SK-N-SH (cell line): ENCODE measurements around the gene THAP8. TPM values are rescaled to one million over a fixed set of nuclear protein-coding genes. Genes with fewer than 3 reads are reported as not detected.

Experiments used
- CTCF ChIA-PET: fragments of 300-600, 350-600 bp; formaldehyde crosslinking; extraction: SDS; loops from one replicate; lab custom pipeline; 2021; lab: Yijun Ruan, JAX
- POLR2A ChIA-PET: fragments of 350-600 bp; sonication (Branson Sonifier 250); formaldehyde crosslinking; extraction: SDS; loops from one replicate; lab custom pipeline; 2020; ENCODE audit warnings: antibody characterized with exemption, inconsistent platforms; lab: Yijun Ruan, JAX
- DNase-seq: peaks from one replicate; pipeline ENCODE4 v3.0.0; 2012
- H2AFZ ChIP-seq: fragments of 200-600 bp; sonication (generic); 2 replicates; pipeline ENCODE4 v1.8.1; 2016; ENCODE audit warnings: antibody characterized with exemption, mild to moderate bottlenecking, low read depth
- H3F3A ChIP-seq: fragments of 200-600 bp; sonication (generic); replicated peaks from 2 replicates; pipeline ENCODE3; 2016; ENCODE audit warnings: antibody characterized with exemption, mild to moderate bottlenecking; ENCODE audit not compliant: insufficient read depth
- H3K27ac ChIP-seq, 2 experiments: fragments of 200-500 bp in 1 of 2; fragments of 200-600 bp in 1 of 2; sonication (Bioruptor generic) in 1 of 2; sonication (generic), shearing (Covaris generic) in 1 of 2; 2 replicates each; pipeline versions ENCODE4 v1.5.1 to v1.6.1; 2014 to 2016; ENCODE audit warnings: low read depth in 2 of 2, inconsistent platforms in 1 of 2, low read length in 1 of 2, mild to moderate bottlenecking in 1 of 2, mixed read lengths in 1 of 2
- H3K27me3 ChIP-seq: fragments of 200-600 bp; sonication (generic), shearing (Covaris generic); 2 replicates; pipeline ENCODE4 v1.6.1; 2016; ENCODE audit warnings: mixed run types; ENCODE audit not compliant: insufficient read depth
- H3K36me3 ChIP-seq, 2 experiments: fragments of 200-500 bp in 1 of 2; fragments of 200-600 bp in 1 of 2; sonication (Bioruptor generic) in 1 of 2; sonication (generic) in 1 of 2; replicated peaks in 1 of 2; 2 replicates each; pipeline versions ENCODE3 to v1.5.1; 2014 to 2016; ENCODE audit warnings: low read length in 1 of 2, mild to moderate bottlenecking in 1 of 2; ENCODE audit not compliant: insufficient read depth in 2 of 2, control insufficient read depth in 1 of 2
- H3K4me1 ChIP-seq, 2 experiments: fragments of 200-500 bp in 1 of 2; fragments of 200-600 bp in 1 of 2; sonication (Bioruptor generic) in 1 of 2; sonication (generic), shearing (Covaris generic) in 1 of 2; 2 replicates each; pipeline versions ENCODE4 v1.5.1 to v1.6.1; 2014 to 2016; ENCODE audit warnings: low read depth in 1 of 2, low read length in 1 of 2, mixed run types in 1 of 2; ENCODE audit not compliant: insufficient read depth in 2 of 2, control insufficient read depth in 1 of 2
- H3K4me2 ChIP-seq: fragments of 200-600 bp; sonication (generic), shearing (Covaris generic); 2 replicates; pipeline ENCODE4 v1.6.1; 2017; ENCODE audit warnings: mixed run types
- H3K4me3 ChIP-seq, 2 experiments: fragments of 200-500 bp in 1 of 2; fragments of 200-600 bp in 1 of 2; sonication (Bioruptor generic) in 1 of 2; sonication (generic), shearing (Covaris generic) in 1 of 2; 2 replicates each; pipeline versions ENCODE4 v1.5.1 to v1.8.1; 2014 to 2016; ENCODE audit warnings: low read depth in 2 of 2, inconsistent platforms in 1 of 2, low read length in 1 of 2, mild to moderate bottlenecking in 1 of 2, mixed read lengths in 1 of 2, moderate library complexity in 1 of 2
- H3K79me2 ChIP-seq: fragments of 200-600 bp; sonication (generic); 2 replicates; pipeline ENCODE4 v1.8.1; 2017; ENCODE audit warnings: mild to moderate bottlenecking; ENCODE audit not compliant: insufficient read depth
- H3K9ac ChIP-seq: fragments of 200-600 bp; sonication (generic); 2 replicates; pipeline ENCODE4 v1.6.1; 2017; ENCODE audit warnings: mixed run types
- H3K9me2 ChIP-seq: fragments of 200-600 bp; sonication (generic); 2 replicates; pipeline ENCODE4 v1.6.1; 2017; ENCODE audit warnings: mixed run types
- H3K9me3 ChIP-seq: fragments of 200-600 bp; sonication (generic); 2 replicates; pipeline ENCODE4 v1.6.1; 2017; ENCODE audit warnings: mixed run types, mild to moderate bottlenecking, moderate library complexity
- H4K20me1 ChIP-seq: fragments of 200-600 bp; sonication (generic); 2 replicates; pipeline ENCODE4 v1.6.1; 2017; ENCODE audit warnings: mild to moderate bottlenecking, mixed run types; ENCODE audit not compliant: insufficient read depth
- CHD2 ChIP-seq: fragments of 150-350 bp; IDR thresholded peaks from 2 replicates; pipeline ENCODE4 v1.6.1; 2018; ENCODE audit warnings: low read length; ENCODE audit not compliant: partially characterized antibody
- CTCF ChIP-seq: fragments of 200-600 bp; sonication (generic); IDR thresholded peaks from 2 replicates; pipeline ENCODE4 v1.6.1; 2017; ENCODE audit warnings: antibody characterized with exemption, mild to moderate bottlenecking, moderate library complexity
- ELF1 ChIP-seq: IDR thresholded peaks from 2 replicates; pipeline ENCODE4 v1.4.0; 2012
- FOSL2 ChIP-seq: IDR thresholded peaks from 2 replicates; pipeline ENCODE4 v1.4.0; 2012; ENCODE audit warnings: low read depth, mild to moderate bottlenecking, moderate library complexity, borderline replicate concordance
- FOXJ3 ChIP-seq: sonication (generic); formaldehyde crosslinking; IDR thresholded peaks from 2 replicates; pipeline ENCODE4 v1.5.1; 2020; ENCODE audit warnings: mild to moderate bottlenecking, missing genetic modification reagents
- FOXM1 ChIP-seq: IDR thresholded peaks from 2 replicates; pipeline ENCODE4 v1.4.0; 2012; ENCODE audit warnings: low read depth, mild to moderate bottlenecking
- GABPA ChIP-seq: IDR thresholded peaks from 2 replicates; pipeline ENCODE4 v1.4.0; 2012; ENCODE audit warnings: low read depth, mild to moderate bottlenecking
- JUND ChIP-seq: IDR thresholded peaks from 2 replicates; pipeline ENCODE4 v1.4.0; 2012
- MAX ChIP-seq: IDR thresholded peaks from 2 replicates; pipeline ENCODE4 v1.4.0; 2012; ENCODE audit warnings: low read depth
- NFIC ChIP-seq: IDR thresholded peaks from 2 replicates; pipeline ENCODE4 v1.4.0; 2012; ENCODE audit warnings: borderline replicate concordance
- NRF1 ChIP-seq: IDR thresholded peaks from 2 replicates; pipeline ENCODE4 v1.6.1; 2012; ENCODE audit warnings: low read depth, mild to moderate bottlenecking, low read length
- PBX3 ChIP-seq: IDR thresholded peaks from 2 replicates; pipeline ENCODE4; 2012
- POLR2AphosphoS5 ChIP-seq: IDR thresholded peaks from 2 replicates; pipeline ENCODE4 v1.6.1; 2012; ENCODE audit warnings: low read depth, low read length
- RAD21 ChIP-seq: IDR thresholded peaks from 2 replicates; pipeline ENCODE4 v1.6.1; 2012; ENCODE audit warnings: mild to moderate bottlenecking, low read length
- RXRA ChIP-seq: IDR thresholded peaks from 2 replicates; pipeline ENCODE4 v1.4.0; 2012; ENCODE audit warnings: low read depth, mild to moderate bottlenecking, borderline replicate concordance
- TAF1 ChIP-seq: IDR thresholded peaks from 2 replicates; pipeline ENCODE4 v1.6.1; 2012; ENCODE audit warnings: low read depth, mild to moderate bottlenecking, low read length, moderate library complexity, borderline replicate concordance
- TEAD4 ChIP-seq: IDR thresholded peaks from 2 replicates; pipeline ENCODE4 v1.4.0; 2012; ENCODE audit warnings: mild to moderate bottlenecking, borderline replicate concordance; ENCODE audit not compliant: insufficient read depth
- USF1 ChIP-seq: IDR thresholded peaks from 2 replicates; pipeline ENCODE4 v1.4.0; 2012; ENCODE audit warnings: low read depth, borderline replicate concordance
- USF2 ChIP-seq: fragments of 150-350 bp; IDR thresholded peaks from 2 replicates; pipeline ENCODE4 v1.6.1; 2017; ENCODE audit warnings: antibody characterized with exemption, low read length, low read depth, borderline replicate concordance
- ZBTB33 ChIP-seq: IDR thresholded peaks from 2 replicates; pipeline ENCODE4 v1.4.0; 2012; ENCODE audit warnings: low read depth, borderline replicate concordance
- WGBS: methylation state at CpG from one replicate; pipeline ENCODE4 v1.1.6; 2017; ENCODE audit warnings: low lambda C conversion rate; 5-methylcytosine and 5-hydroxymethylcytosine counted together
- polyA plus RNA-seq, 3 experiments: library from polyadenylated mRNA; depleted of rRNA; stranded (reverse); fragments of >200 nt; gene quantifications; 2 replicates each; pipeline ENCODE4 v1.2.3, GENCODE V29; 2012

Gene THAP8
- polyA plus RNA-seq (2012; rRNA removed), result 6.2 and 6.3 TPM in 2 replicates
- 2.3 and 4.8 TPM in 2 replicates for polyA plus RNA-seq (2012; cell fraction: cytosol; rRNA removed)
- polyA plus RNA-seq (2012; cell fraction: nucleus; rRNA removed), result 3.9 and 4.2 TPM in 2 replicates

- WGBS, result 2% methylated on average over 35 of the region's 56 CpGs
- no peaks in the 10 kb centered on the region for H3K27me3 ChIP-seq
- DNase-seq, result peak; percentile 98
- H4K20me1 ChIP-seq, result peaks cover 16% of the 10 kb centered on the region; the same call in 1 of the 2 replicates
- no peaks in the 10 kb centered on the region for H3K9me2 ChIP-seq
- no peaks in the 10 kb centered on the region for H3K36me3 ChIP-seq
- peaks cover 3 to 5% of the 10 kb centered on the region in 2 experiments; a peak in 2 of 4 replicates for H3K4me1 ChIP-seq
- H3K9ac ChIP-seq, result peak within 1 kb of the TSS; percentile 76
- H3K4me3 ChIP-seq, result peak within 1 kb of the TSS; percentile 64 to 68
- H2AFZ ChIP-seq, result peak within 1 kb of the TSS; percentile 82
- ChIA-PET POLR2A (interaction anchor here (0.9 to 1.6 kb wide), 4 partner anchors 9 to 186 kb away, joined by 3 to 6 read pairs (median 4); partner anchors contain the start of genes ALKBH6, APLP1 and CLIP3), CTCF (interaction anchor here (1.1 to 3.3 kb wide), 3 partner anchors 17 to 107 kb away, joined by 4 to 16 read pairs (median 5); partner anchors contain the start of gene CLIP3)
- peak within 1 kb of the TSS; percentile 80 for H3K4me2 ChIP-seq
- H3K79me2 ChIP-seq, result peaks cover 41% of the 10 kb centered on the region
- TF ChIP-seq FOXM1, result no peak
- 0 out of 2 replicates have a peak, but pooled peaks have one; percentile 5 for TF ChIP-seq RAD21
- no peak for TF ChIP-seq GABPA
- TF ChIP-seq TAF1, result 0 out of 2 replicates have a peak, but pooled peaks have one; percentile 14
- TF ChIP-seq USF2, result peak; percentile 98
- TF ChIP-seq MAX, result peak; percentile 37; the same call in 1 of the 2 replicates
- no peak for TF ChIP-seq JUND
- TF ChIP-seq POLR2AphosphoS5, result peak; percentile 79
- TF ChIP-seq RXRA, result no peak
- TF ChIP-seq ZBTB33, result 0 out of 2 replicates have a peak, but pooled peaks have one; percentile 28
- TF ChIP-seq FOXJ3 (CRISPR knock-in tag), result no peak
- TF ChIP-seq USF1, result peak; percentile 99
- peak; percentile 54; the same call in 1 of the 2 replicates for TF ChIP-seq PBX3
- peak; percentile 91 for TF ChIP-seq NRF1
- peak; percentile 64 for TF ChIP-seq CTCF
- TF ChIP-seq CHD2, result peak; percentile 55
- TF ChIP-seq ELF1, result no peak
- no peak for TF ChIP-seq FOSL2
- no peak for TF ChIP-seq TEAD4
- TF ChIP-seq NFIC, result no peak
- H3F3A ChIP-seq, result peaks cover 15% of the 10 kb centered on the region
- H3K27ac ChIP-seq, result peak within 1 kb of the TSS; percentile 95 to 98
- H3K9me3 ChIP-seq, result no peaks in the 10 kb centered on the region
These were observed at the start of gene THAP8 for GRCh38 chr19:36054119-36054732. Gene THAP8 (minus strand): TSS chr19:36054285. CDS start chr19:36054217, 68 bp downstream.
